Retinal pigment epithelial cell (primary cell): ENCODE results near the gene VEGFA.

ENCODE experiments used
- DNase-seq: peaks from one replicate; pipeline ENCODE4 v3.0.0-alpha.2; 2010; ENCODE audit warnings: low read depth
- H3K4me3 ChIP-seq: 2 replicates; pipeline ENCODE4 v1.5.1; 2011; ENCODE audit warnings: mild to moderate bottlenecking, low read length, control low read depth, moderate library complexity
- CTCF ChIP-seq: conservative IDR thresholded peaks from 2 replicates; pipeline ENCODE4 v1.5.1; 2011; ENCODE audit warnings: low read depth, low read length, control low read depth, inconsistent platforms

VEGFA gene

GRCh38 chr6:43806758-43807227 is 36.8 kb downstream of the VEGFA start:
- no peak for TF ChIP-seq CTCF
- H3K4me3 ChIP-seq: no peak overlapping the region
- no peak for DNase-seq

- DNase-seq: no peak
- TF ChIP-seq CTCF: no peak
- no peak overlapping the region for H3K4me3 ChIP-seq
These were observed 37.4 kb downstream of the VEGFA start for GRCh38 chr6:43807228-43808061.

GRCh38 chr6:43808412-43808811 is 38.4 kb downstream of the VEGFA start:
- H3K4me3 ChIP-seq: no peak overlapping the region
- DNase-seq: no peak
- no peak for TF ChIP-seq CTCF

GRCh38 chr6:43809417-43810305 is 39.6 kb downstream of the VEGFA start:
- DNase-seq: peak; percentile 76
- H3K4me3 ChIP-seq: no peak overlapping the region
- TF ChIP-seq CTCF: no peak

- no peak overlapping the region for H3K4me3 ChIP-seq
- TF ChIP-seq CTCF: no peak
- no peak for DNase-seq
These were observed 41.1 kb downstream of the VEGFA start for GRCh38 chr6:43810965-43811732.

GRCh38 chr6:43811733-43812099 is 41.7 kb downstream of the VEGFA start:
- H3K4me3 ChIP-seq: no peak overlapping the region
- DNase-seq: no peak
- TF ChIP-seq CTCF: no peak
